GM12878 (cell line): ENCODE measurements around the gene SGCB. TPM values are rescaled to one million over a fixed set of nuclear protein-coding genes. Genes with fewer than 3 reads are reported as not detected.

Experiments used
- ATAC-seq: fragments of 200-7000 bp; cut with Tn5 transposase; 3 replicates; pipeline ENCODE4 v1.9.1; 2020; ENCODE audit warnings: mild to moderate bottlenecking, moderate library complexity
- BruUV-seq: library from RNA; stranded (reverse); fragments of 400-500 nt; replicated peaks from 2 replicates; lab custom pipeline; 2021; lab: Mats Ljungman, UMichigan
- CTCF ChIA-PET: fragments of 300-600 bp; sonication (Branson Sonifier 250); formaldehyde crosslinking; extraction: SDS; loops from one replicate; lab custom pipeline; 2021; ENCODE audit warnings: inconsistent platforms; lab: Yijun Ruan, JAX
- POLR2A ChIA-PET: fragments of 350-600 bp; formaldehyde crosslinking; extraction: SDS; loops from one replicate; lab custom pipeline; 2021; ENCODE audit warnings: inconsistent platforms; lab: Charles Lee
- RAD21 ChIA-PET: fragments of 300-600 bp; sonication (Branson Sonifier 250); formaldehyde crosslinking; loops from one replicate; lab custom pipeline; 2023; ENCODE audit warnings: antibody characterized with exemption; ENCODE audit not compliant: unreplicated experiment; lab: Charles Lee
- SMC1A ChIA-PET: fragments of 300-600 bp; sonication (Branson Sonifier 250); formaldehyde crosslinking; loops from one replicate; lab custom pipeline; 2023; ENCODE audit not compliant: unreplicated experiment, uncharacterized antibody; lab: Charles Lee
- DNase-seq: peaks from one replicate; pipeline ENCODE4 v3.0.0-alpha.2; 2011; ENCODE audit warnings: low read depth, low spot score
- FAIRE-seq: peaks from 3 replicates; lab custom pipeline; 2011; peaks lifted over from hg19 to GRCh38; lab: Jason Lieb, UNC
- H2AFZ ChIP-seq: 2 replicates; pipeline ENCODE4 v1.6.0; 2011; ENCODE audit warnings: low read depth, low read length, control low read depth; ENCODE audit not compliant: control insufficient read depth
- H3K27ac ChIP-seq: 2 replicates; pipeline ENCODE4 v1.5.1; 2011; ENCODE audit warnings: control low read depth; ENCODE audit not compliant: control insufficient read depth, insufficient read depth
- H3K27me3 ChIP-seq, 2 experiments: replicated peaks in 1 of 2; 2 replicates each; pipeline versions ENCODE4 v1.6.0 to v1.6.1; 2011; ENCODE audit warnings: low read length in 1 of 2; ENCODE audit not compliant: control insufficient read depth in 2 of 2, insufficient read depth in 2 of 2
- H3K36me3 ChIP-seq, 2 experiments: 2 replicates each; pipeline ENCODE4 v1.5.1; 2011; ENCODE audit warnings: low read length in 1 of 2; ENCODE audit not compliant: control insufficient read depth in 2 of 2, insufficient read depth in 2 of 2
- H3K4me1 ChIP-seq: 2 replicates; pipeline ENCODE4 v1.6.1; 2011; ENCODE audit warnings: mild to moderate bottlenecking, low read length, moderate library complexity, mixed read lengths; ENCODE audit not compliant: control insufficient read depth, insufficient read depth
- H3K4me2 ChIP-seq: 2 replicates; pipeline ENCODE4 v1.6.0; 2011; ENCODE audit warnings: control low read depth; ENCODE audit not compliant: control insufficient read depth, insufficient read depth
- H3K4me3 ChIP-seq: fragments of 200-600 bp; sonication (generic); 2 replicates; pipeline ENCODE4 v1.5.1; 2016
- H3K79me2 ChIP-seq: 2 replicates; pipeline ENCODE4 v1.6.0; 2011; ENCODE audit warnings: low read length; ENCODE audit not compliant: control insufficient read depth, insufficient read depth
- H3K9ac ChIP-seq: 2 replicates; pipeline ENCODE4 v1.8.0; 2011; ENCODE audit warnings: low read length, control low read depth, mixed read lengths; ENCODE audit not compliant: control insufficient read depth, insufficient read depth
- H3K9me3 ChIP-seq: replicated peaks from 3 replicates; pipeline ENCODE4 v1.5.1; 2011; ENCODE audit warnings: mild to moderate bottlenecking, low read length; ENCODE audit not compliant: control insufficient read depth, insufficient read depth
- H4K20me1 ChIP-seq: 2 replicates; pipeline ENCODE4 v1.6.0; 2011; ENCODE audit not compliant: control insufficient read depth, insufficient read depth
- CREM ChIP-seq: IDR thresholded peaks from 2 replicates; pipeline ENCODE4 v1.6.1; 2014; ENCODE audit warnings: antibody characterized with exemption, low read depth
- ESRRA ChIP-seq: IDR thresholded peaks from 2 replicates; pipeline ENCODE4 v1.6.1; 2012; ENCODE audit warnings: mild to moderate bottlenecking, low read length, improper control_type of control experiment
- JUND ChIP-seq: IDR thresholded peaks from 2 replicates; pipeline ENCODE4 v1.6.1; 2012; ENCODE audit warnings: low read depth, mild to moderate bottlenecking, low read length, improper control_type of control experiment, moderate library complexity
- NFYA ChIP-seq: IDR thresholded peaks from 2 replicates; pipeline ENCODE4 v1.6.1; 2011; ENCODE audit warnings: low read depth, mild to moderate bottlenecking, low read length, improper control_type of control experiment, borderline replicate concordance
- SIN3A ChIP-seq: IDR thresholded peaks from 2 replicates; pipeline ENCODE4 v1.6.1; 2012; ENCODE audit warnings: low read depth, low read length, improper control_type of control experiment
- SMARCA5 ChIP-seq: fragments of 450-650 bp; IDR thresholded peaks from 2 replicates; pipeline ENCODE4 v1.6.1; 2017; ENCODE audit warnings: mild to moderate bottlenecking
- in situ Hi-C: fragments of 300-500 bp; cut with MboI; formaldehyde crosslinking; loops from 9 replicates; pipeline ENCODE4 v1.14.3; 2018; ENCODE audit warnings: mixed read lengths
- intact Hi-C: fragments of 100-400 bp; cut with micrococcal nuclease; formaldehyde crosslinking; loops from one replicate; pipeline ENCODE4 v1.14.2; 2022; ENCODE audit not compliant: unreplicated experiment
- polyA plus RNA-seq, 11 experiments: library from polyadenylated mRNA; depleted of rRNA in 4 of 11; unstranded in 6 of 11; stranded (reverse) in 5 of 11; fragments of >200 nt; fragmentation: Nextera tagmentation in 4 of 11; fragmentation: Illumina TruSeq in 1 of 11; extraction: Ambion mirVana in 4 of 11; extraction: Trizol in 1 of 11; gene quantifications; 1 replicate in 1 of 11; 2 replicates in 10 of 11; pipeline versions ENCODE4 v1.2.1 to v1.2.3, GENCODE V29; 2011 to 2016; ENCODE audit warnings: inconsistent platforms in 2 of 11, missing spikeins in 2 of 11, low read depth in 1 of 11
- total RNA-seq, 4 experiments: library from RNA; depleted of rRNA in 3 of 4; stranded (reverse); fragments of >200 nt in 3 of 4; fragmentation: Illumina TruSeq in 1 of 4; extraction: Trizol in 1 of 4; gene quantifications; 2 replicates each; pipeline versions ENCODE4 v1.2.1 to v1.2.3, GENCODE V29; 2013 to 2021
- TF ChIP-seq, protein P1 (sequence below): fragments of 450-650 bp; IDR thresholded peaks from 2 replicates; pipeline ENCODE4 v1.6.1; 2017; ENCODE audit warnings: mild to moderate bottlenecking, low read depth, inconsistent platforms; ENCODE audit not compliant: poor library complexity, severe bottlenecking

The SGCB gene
- total and polyA plus RNA-seq, 10 of the 15 experiments (the other 5 are each of a cell fraction or from before 2014, with no cell fraction given), result 4.7 to 13.2 (median 7.4) TPM

DNA sequence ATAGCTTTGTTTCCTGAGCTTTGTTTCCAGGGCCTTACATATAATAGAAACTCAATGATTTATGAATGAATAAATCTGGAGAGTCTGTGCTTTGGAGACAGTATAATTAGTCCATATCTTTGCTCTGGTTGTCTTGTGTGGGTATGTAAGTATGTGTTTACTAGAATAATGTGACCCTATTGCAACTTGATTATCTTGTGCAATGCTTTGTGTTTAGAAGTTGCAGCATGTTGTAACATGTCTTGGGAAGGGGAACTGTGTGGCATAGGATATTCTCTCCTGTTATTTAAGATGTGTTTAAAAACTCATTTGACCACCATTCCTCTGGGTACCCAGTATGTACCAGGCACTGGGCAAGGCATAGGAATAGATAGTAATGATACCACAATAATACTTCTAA, 19.1 kb upstream of the SGCB start:
- ChIA-PET CTCF (no interaction called here), POLR2A (no interaction called here)
- Histone ChIP-seq H3K9ac (no peak overlapping the region), H4K20me1 (no peaks in the 10 kb centered on the region), H3K27me3 (no peaks in the 10 kb centered on the region; a peak in 1 of 4 replicates), H3K79me2 (no peaks in the 10 kb centered on the region), H3K36me3 (no peaks in the 10 kb centered on the region), H3K9me3 (no peaks in the 10 kb centered on the region), H3K4me3 (no peak overlapping the region), H3K4me2 (no peak overlapping the region)
- no peak for ATAC-seq
- BruUV-seq, result no TSS peak
- no peak for TF ChIP-seq SIN3A
- no peak for TF ChIP-seq CREM
- TF ChIP-seq, protein P1, sequence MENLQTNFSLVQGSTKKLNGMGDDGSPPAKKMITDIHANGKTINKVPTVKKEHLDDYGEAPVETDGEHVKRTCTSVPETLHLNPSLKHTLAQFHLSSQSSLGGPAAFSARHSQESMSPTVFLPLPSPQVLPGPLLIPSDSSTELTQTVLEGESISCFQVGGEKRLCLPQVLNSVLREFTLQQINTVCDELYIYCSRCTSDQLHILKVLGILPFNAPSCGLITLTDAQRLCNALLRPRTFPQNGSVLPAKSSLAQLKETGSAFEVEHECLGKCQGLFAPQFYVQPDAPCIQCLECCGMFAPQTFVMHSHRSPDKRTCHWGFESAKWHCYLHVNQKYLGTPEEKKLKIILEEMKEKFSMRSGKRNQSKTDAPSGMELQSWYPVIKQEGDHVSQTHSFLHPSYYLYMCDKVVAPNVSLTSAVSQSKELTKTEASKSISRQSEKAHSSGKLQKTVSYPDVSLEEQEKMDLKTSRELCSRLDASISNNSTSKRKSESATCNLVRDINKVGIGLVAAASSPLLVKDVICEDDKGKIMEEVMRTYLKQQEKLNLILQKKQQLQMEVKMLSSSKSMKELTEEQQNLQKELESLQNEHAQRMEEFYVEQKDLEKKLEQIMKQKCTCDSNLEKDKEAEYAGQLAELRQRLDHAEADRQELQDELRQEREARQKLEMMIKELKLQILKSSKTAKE, result no peak
- TF ChIP-seq JUND, result no peak
- no peak for TF ChIP-seq ESRRA
- no peak for TF ChIP-seq NFYA
- TF ChIP-seq SMARCA5, result no peak
- TF ChIP-seq, all 136 proteins: peak for 0
- Histone ChIP-seq H3K4me1 (peaks cover 3% of the 10 kb centered on the region), H2AFZ (no peak overlapping the region), H3K27ac (no peak overlapping the region)
- FAIRE-seq (no peak), DNase-seq (no peak)
- intact Hi-C loops (no loop called here), in situ Hi-C loops (no loop called here)
- SMC1A ChIA-PET, result interaction anchor here (0.6 kb wide), 1 partner anchor 1456 kb away, joined by 3 read pairs; no protein-coding TSS in a partner anchor
- RAD21 ChIA-PET, result no interaction called here
